ENCODE results near the gene YLPM1. TPM values are rescaled to one million over a fixed set of nuclear protein-coding genes. Genes with fewer than 3 reads are reported as not detected.

Gene YLPM1
- total RNA-seq, 3 donors from 2014 or later, result 45.8 to 49.6 (median 47.4) TPM

GRCh38 chr14:74841230-74842207 lies 78.4 kb downstream of the YLPM1 start:
- peaks cover 5% of the 10 kb centered on the region for H3K36me3 Mint-ChIP-seq (ENCODE audit: insufficient read depth)
- DNase-seq (no peak), ATAC-seq (peak; percentile 83)
- no peaks in the 10 kb centered on the region for H3K27me3 Mint-ChIP-seq (ENCODE audit: low read depth)
- no peaks in the 10 kb centered on the region for H3K9me3 Mint-ChIP-seq
- H3K4me1 Mint-ChIP-seq (ENCODE audit: low read depth), result peaks cover 60% of the 10 kb centered on the region
- H3K4me3 Mint-ChIP-seq, result no peak overlapping the region

- Mint-ChIP-seq H3K4me3 (no peak overlapping the region), H3K36me3 (ENCODE audit: insufficient read depth) (peaks cover 2% of the 10 kb centered on the region), H3K27me3 (ENCODE audit: low read depth) (no peaks in the 10 kb centered on the region)
Observed at GRCh38 chr14:74843653-74844052, 80.5 kb downstream of the YLPM1 start.

GRCh38 chr14:74846168-74846567 lies 83.1 kb downstream of the YLPM1 start:
- no peaks in the 10 kb centered on the region for H3K9me3 Mint-ChIP-seq
- no peak overlapping the region for H3K4me3 Mint-ChIP-seq

More at GRCh38 chr14:74843653-74844052, 80.5 kb downstream of the YLPM1 start:
- H3K9me3 Mint-ChIP-seq, result no peaks in the 10 kb centered on the region
- DNase-seq (no peak), ATAC-seq (no peak)
- peaks cover 38% of the 10 kb centered on the region for H3K4me1 Mint-ChIP-seq (ENCODE audit: low read depth)

GRCh38 chr14:74846968-74847665 lies 84.0 kb downstream of the YLPM1 start:
- no peaks in the 10 kb centered on the region for H3K9me3 Mint-ChIP-seq
- peaks cover 10% of the 10 kb centered on the region for H3K4me1 Mint-ChIP-seq (ENCODE audit: low read depth)
- no peaks in the 10 kb centered on the region for H3K27me3 Mint-ChIP-seq (ENCODE audit: low read depth)
- no peak for ATAC-seq
- no peak overlapping the region for H3K4me3 Mint-ChIP-seq
- H3K36me3 Mint-ChIP-seq (ENCODE audit: insufficient read depth), result no peaks in the 10 kb centered on the region
- no peak for DNase-seq

More at GRCh38 chr14:74846168-74846567, 83.1 kb downstream of the YLPM1 start:
- H3K27me3 Mint-ChIP-seq (ENCODE audit: low read depth), result no peaks in the 10 kb centered on the region
- DNase-seq (no peak), ATAC-seq (no peak)
- H3K4me1 Mint-ChIP-seq (ENCODE audit: low read depth), result peaks cover 19% of the 10 kb centered on the region
- no peaks in the 10 kb centered on the region for H3K36me3 Mint-ChIP-seq (ENCODE audit: insufficient read depth)

- Mint-ChIP-seq H3K27me3 (ENCODE audit: low read depth) (no peaks in the 10 kb centered on the region), H3K36me3 (ENCODE audit: insufficient read depth) (no peaks in the 10 kb centered on the region), H3K9me3 (no peaks in the 10 kb centered on the region), H3K4me3 (no peak overlapping the region), H3K4me1 (ENCODE audit: low read depth) (peaks cover 13% of the 10 kb centered on the region)
- ATAC-seq, result no peak
- no peak for DNase-seq
Observed at GRCh38 chr14:74848768-74849167, 85.7 kb downstream of the YLPM1 start.

GRCh38 chr14:74852922-74853530 lies 89.9 kb downstream of the YLPM1 start:
- Mint-ChIP-seq H3K9me3 (no peaks in the 10 kb centered on the region), H3K4me3 (no peak overlapping the region), H3K27me3 (ENCODE audit: low read depth) (no peaks in the 10 kb centered on the region), H3K4me1 (ENCODE audit: low read depth) (peaks cover 22% of the 10 kb centered on the region), H3K36me3 (ENCODE audit: insufficient read depth) (peaks cover 2% of the 10 kb centered on the region)
- ATAC-seq (no peak), DNase-seq (no peak)

GRCh38 chr14:74853581-74853980 lies 90.5 kb downstream of the YLPM1 start:
- Mint-ChIP-seq H3K36me3 (ENCODE audit: insufficient read depth) (peaks cover 2% of the 10 kb centered on the region), H3K4me1 (ENCODE audit: low read depth) (peaks cover 22% of the 10 kb centered on the region), H3K4me3 (no peak overlapping the region), H3K9me3 (no peaks in the 10 kb centered on the region), H3K27me3 (ENCODE audit: low read depth) (no peaks in the 10 kb centered on the region)
- DNase-seq (no peak), ATAC-seq (no peak)

GRCh38 chr14:74855021-74855420 lies 91.9 kb downstream of the YLPM1 start:
- Mint-ChIP-seq H3K4me3 (no peak overlapping the region), H3K27me3 (ENCODE audit: low read depth) (no peaks in the 10 kb centered on the region), H3K36me3 (ENCODE audit: insufficient read depth) (peaks cover 2% of the 10 kb centered on the region), H3K9me3 (no peaks in the 10 kb centered on the region), H3K4me1 (ENCODE audit: low read depth) (peaks cover 20% of the 10 kb centered on the region)
- DNase-seq (no peak), ATAC-seq (no peak)

- Mint-ChIP-seq H3K36me3 (ENCODE audit: insufficient read depth) (peaks cover 2% of the 10 kb centered on the region), H3K4me1 (ENCODE audit: low read depth) (peaks cover 20% of the 10 kb centered on the region), H3K9me3 (no peaks in the 10 kb centered on the region), H3K4me3 (no peak overlapping the region), H3K27me3 (ENCODE audit: low read depth) (no peaks in the 10 kb centered on the region)
- ATAC-seq, result no peak
- DNase-seq, result no peak
Observed at GRCh38 chr14:74855945-74856344, 92.8 kb downstream of the YLPM1 start.

GRCh38 chr14:74856366-74856765 lies 93.2 kb downstream of the YLPM1 start:
- peaks cover 2% of the 10 kb centered on the region for H3K36me3 Mint-ChIP-seq (ENCODE audit: insufficient read depth)
- H3K27me3 Mint-ChIP-seq (ENCODE audit: low read depth), result no peaks in the 10 kb centered on the region
- H3K4me3 Mint-ChIP-seq, result no peak overlapping the region
- no peak for ATAC-seq
- no peaks in the 10 kb centered on the region for H3K9me3 Mint-ChIP-seq
- peaks cover 20% of the 10 kb centered on the region for H3K4me1 Mint-ChIP-seq (ENCODE audit: low read depth)
- no peak for DNase-seq

- DNase-seq (no peak), ATAC-seq (no peak)
- H3K27me3 Mint-ChIP-seq (ENCODE audit: low read depth), result no peaks in the 10 kb centered on the region
- H3K9me3 Mint-ChIP-seq, result no peaks in the 10 kb centered on the region
- H3K36me3 Mint-ChIP-seq (ENCODE audit: insufficient read depth), result peaks cover 2% of the 10 kb centered on the region
- peaks cover 15% of the 10 kb centered on the region for H3K4me1 Mint-ChIP-seq (ENCODE audit: low read depth)
- H3K4me3 Mint-ChIP-seq, result no peak overlapping the region
Observed at GRCh38 chr14:74858022-74858421, 94.9 kb downstream of the YLPM1 start.

GRCh38 chr14:74859757-74860552 lies 96.8 kb downstream of the YLPM1 start:
- H3K36me3 Mint-ChIP-seq (ENCODE audit: insufficient read depth), result peaks cover 2% of the 10 kb centered on the region
- H3K27me3 Mint-ChIP-seq (ENCODE audit: low read depth), result no peaks in the 10 kb centered on the region
- H3K9me3 Mint-ChIP-seq, result no peaks in the 10 kb centered on the region
- DNase-seq (no peak), ATAC-seq (no peak)
- peaks cover 3% of the 10 kb centered on the region for H3K4me1 Mint-ChIP-seq (ENCODE audit: low read depth)
- H3K4me3 Mint-ChIP-seq, result no peak overlapping the region

GRCh38 chr14:74860899-74861733 lies 98.0 kb downstream of the YLPM1 start:
- peak; percentile 94 for DNase-seq
- Mint-ChIP-seq H3K4me3 (no peak overlapping the region), H3K4me1 (ENCODE audit: low read depth) (peaks cover 4% of the 10 kb centered on the region), H3K9me3 (no peaks in the 10 kb centered on the region), H3K27me3 (ENCODE audit: low read depth) (no peaks in the 10 kb centered on the region), H3K36me3 (ENCODE audit: insufficient read depth) (peaks cover 2% of the 10 kb centered on the region)
- ATAC-seq, result peak; percentile 89 to 95

All from activated T-cell treated with anti-CD3 and anti-CD28 coated beads, Interleukin-2, amount 50 U/mL, for 4 hours (primary cell).